ENCODE measurements around the gene CELA1. TPM values are rescaled to one million over a fixed set of nuclear protein-coding genes. Genes with fewer than 3 reads are reported as not detected.

CELA1 gene
- total and polyA plus RNA-seq, 2 of the 13 experiments (the other 11 are each of a cell fraction or from before 2014, with no cell fraction given): not detected

DNA sequence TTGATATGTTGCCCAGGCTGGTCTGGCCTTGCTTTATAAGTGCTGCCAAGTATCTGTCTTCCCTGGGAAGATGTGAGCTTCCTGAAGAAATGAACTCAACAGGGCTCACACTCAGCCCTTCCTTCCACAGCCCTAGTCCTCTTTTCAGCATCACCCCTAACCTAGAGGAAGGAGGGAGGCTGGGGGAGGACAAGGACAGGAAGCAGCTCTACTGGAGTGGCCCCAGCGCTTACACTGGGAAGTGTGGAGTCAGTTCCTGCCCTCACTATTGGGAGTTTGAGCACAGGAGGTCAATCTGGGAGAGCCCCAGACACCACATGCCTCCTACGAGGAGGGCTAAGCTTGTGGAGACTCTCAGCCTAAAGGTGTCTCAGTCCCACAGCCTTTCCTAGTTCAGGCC lies 27.9 kb upstream of the CELA1 start (continued):
- TF ChIP-seq, protein P1, sequence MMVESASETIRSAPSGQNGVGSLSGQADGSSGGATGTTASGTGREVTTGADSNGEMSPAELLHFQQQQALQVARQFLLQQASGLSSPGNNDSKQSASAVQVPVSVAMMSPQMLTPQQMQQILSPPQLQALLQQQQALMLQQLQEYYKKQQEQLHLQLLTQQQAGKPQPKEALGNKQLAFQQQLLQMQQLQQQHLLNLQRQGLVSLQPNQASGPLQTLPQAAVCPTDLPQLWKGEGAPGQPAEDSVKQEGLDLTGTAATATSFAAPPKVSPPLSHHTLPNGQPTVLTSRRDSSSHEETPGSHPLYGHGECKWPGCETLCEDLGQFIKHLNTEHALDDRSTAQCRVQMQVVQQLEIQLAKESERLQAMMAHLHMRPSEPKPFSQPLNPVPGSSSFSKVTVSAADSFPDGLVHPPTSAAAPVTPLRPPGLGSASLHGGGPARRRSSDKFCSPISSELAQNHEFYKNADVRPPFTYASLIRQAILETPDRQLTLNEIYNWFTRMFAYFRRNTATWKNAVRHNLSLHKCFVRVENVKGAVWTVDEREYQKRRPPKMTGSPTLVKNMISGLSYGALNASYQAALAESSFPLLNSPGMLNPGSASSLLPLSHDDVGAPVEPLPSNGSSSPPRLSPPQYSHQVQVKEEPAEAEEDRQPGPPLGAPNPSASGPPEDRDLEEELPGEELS (CRISPR knock-in tag; IDR thresholded peaks at IDR 0.05): no peak
- TF ChIP-seq ZNF30 (CRISPR knock-in tag; IDR thresholded peaks at IDR 0.05) (no peak), ZNF296 (CRISPR knock-in tag; conservative IDR thresholded peaks at IDR 0.05) (no peak), ZKSCAN8 (CRISPR knock-in tag; IDR thresholded peaks at IDR 0.05; ENCODE audit: borderline replicate concordance) (no peak)

DNA sequence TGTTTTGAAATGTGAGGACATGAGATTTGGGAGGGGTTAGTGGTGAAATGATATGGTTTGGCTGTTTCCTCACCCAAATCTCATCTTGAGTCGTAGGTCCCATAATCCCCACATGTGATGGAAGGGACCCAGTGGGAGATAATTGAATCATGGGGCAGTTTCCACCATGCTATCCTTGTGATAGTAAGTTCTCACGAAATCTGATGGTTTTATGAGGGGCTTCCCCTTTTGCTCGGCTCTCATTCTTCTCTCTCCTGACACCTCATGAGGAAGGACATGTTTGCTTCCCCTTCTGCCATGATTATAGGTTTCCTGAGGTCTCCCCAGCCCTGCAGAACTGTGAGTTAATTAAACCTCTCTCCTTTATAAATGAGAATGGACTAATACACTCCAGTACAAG lies 26.7 kb upstream of the CELA1 start:
- FAIRE-seq: no peak
- 90% methylated on average over 3 of the region's 3 CpGs for WGBS (ENCODE audit: low lambda C conversion rate)
- ChIA-PET CTCF (ENCODE audit: low intra/inter-chr PET ratio, low total read pairs) (no interaction called here), POLR2A (no interaction called here)
- Histone ChIP-seq H3K36me3 (replicated peaks in 1 of 2; ENCODE audit: control insufficient read depth in 1 of 2, insufficient read depth in 2 of 2, low read length in 2 of 2) (no peaks in the 10 kb centered on the region), H2AFZ (ENCODE audit: low read length) (no peak overlapping the region), H3K79me2 (ENCODE audit: insufficient read depth, low read length) (no peaks in the 10 kb centered on the region), H3K9ac (ENCODE audit: insufficient read depth, low read depth, low read length) (no peak overlapping the region), H3K4me1 (ENCODE audit: insufficient read depth, low read length) (peaks cover 17% of the 10 kb centered on the region), H3K27ac (ENCODE audit: extremely low read length, insufficient read depth, low read length) (no peak overlapping the region), H4K20me1 (ENCODE audit: insufficient read depth, low read length) (0 out of 2 replicates have a peak, but pooled peaks cover 2% of the 10 kb centered on the region), H3K4me2 (ENCODE audit: low read depth, low read length) (no peak overlapping the region), H3K4me3 (replicated peaks in 1 of 3; ENCODE audit: insufficient read depth in 1 of 3, low read depth in 2 of 3, low read length in 3 of 3) (no peak overlapping the region), H3K9me3 (ENCODE audit: low read length) (no peaks in the 10 kb centered on the region), H3K27me3 (ENCODE audit: control insufficient read depth in 1 of 2, insufficient read depth in 2 of 2, low read length in 2 of 2) (no peaks in the 10 kb centered on the region)
- in situ Hi-C loops (cut with HindIII; ENCODE audit: extremely low pct_ligation_motif_present, low pct_unique_long_range_greater_than_20kb): no loop called here
- no peak for ATAC-seq
- TF ChIP-seq EP300 (IDR thresholded peaks at IDR 0.05; ENCODE audit: low read depth in 2 of 2, low read length in 2 of 2): no peak
- no peak for TF ChIP-seq EP300 (CRISPR knock-in tag; IDR thresholded peaks at IDR 0.05; ENCODE audit: borderline replicate concordance)
- TF ChIP-seq, protein P2, sequence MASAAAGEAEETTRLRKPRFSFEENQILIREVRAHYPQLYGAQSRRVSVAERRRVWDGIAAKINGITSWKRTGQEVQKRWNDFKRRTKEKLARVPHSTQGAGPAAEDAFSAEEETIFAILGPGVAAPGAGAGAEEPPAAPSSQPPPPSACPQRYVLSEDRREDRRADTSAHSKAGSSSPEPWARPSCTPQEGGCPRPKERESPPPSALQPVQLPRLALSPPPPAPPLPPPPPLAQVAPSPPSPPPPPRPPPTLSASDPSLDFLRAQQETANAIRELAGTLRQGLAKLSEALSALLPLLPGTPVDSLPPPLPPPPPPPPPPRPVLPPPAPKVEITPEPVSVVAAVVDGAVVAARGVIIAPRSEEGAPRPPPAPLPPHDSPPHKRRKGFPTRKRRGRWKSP (CRISPR knock-in tag; IDR thresholded peaks at IDR 0.05): no peak
- no peak for TF ChIP-seq NFYC (CRISPR knock-in tag; IDR thresholded peaks at IDR 0.05)
- TF ChIP-seq TEAD3 (CRISPR knock-in tag; optimal IDR thresholded peaks at IDR 0.05; ENCODE audit: borderline replicate concordance): no peak
- no TSS peak for BruUV-seq (replicated peaks)
- no peak for DNase-seq (ENCODE audit: low spot score)
- intact Hi-C loops (cut with micrococcal nuclease; ENCODE audit: unreplicated experiment): no loop called here

All from HepG2 (cell line).